HepG2 (cell line): Measurements from ENCODE around the gene VPS4A. TPM values are rescaled to one million over a fixed set of nuclear protein-coding genes. Genes with fewer than 3 reads are reported as not detected.

ENCODE experiments used
- ARID4A ChIP-seq: sonication (generic); formaldehyde crosslinking; IDR thresholded peaks from 2 replicates; pipeline ENCODE4 v1.5.0; 2020; ENCODE audit warnings: mild to moderate bottlenecking, missing genetic modification reagents, borderline replicate concordance
- E2F1 ChIP-seq: sonication (generic); formaldehyde crosslinking; IDR thresholded peaks from 2 replicates; pipeline ENCODE4 v1.5.0; 2020; ENCODE audit warnings: missing genetic modification reagents
- ELF4 ChIP-seq: sonication (generic); formaldehyde crosslinking; IDR thresholded peaks from 2 replicates; pipeline ENCODE4 v1.5.0; 2020; ENCODE audit warnings: missing genetic modification reagents, mild to moderate bottlenecking, moderate library complexity, borderline replicate concordance
- ELK4 ChIP-seq: sonication (generic); formaldehyde crosslinking; IDR thresholded peaks from 2 replicates; pipeline ENCODE4 v1.9.0; 2021; ENCODE audit warnings: missing genetic modification reagents, borderline replicate concordance
- FOXK1 ChIP-seq: sonication (generic); formaldehyde crosslinking; IDR thresholded peaks from 2 replicates; pipeline ENCODE4 v1.4.0; 2020; ENCODE audit warnings: low read depth, missing genetic modification reagents, borderline replicate concordance
- HCFC1 ChIP-seq: fragments of 150-350 bp; IDR thresholded peaks from 2 replicates; pipeline ENCODE4 v1.6.1; 2014; ENCODE audit warnings: low read depth, low read length
- HMG20B ChIP-seq: conservative IDR thresholded peaks from 2 replicates; pipeline ENCODE4 v1.6.1; 2016; ENCODE audit warnings: missing genetic modification reagents, missing compliant biosample characterization
- ISX ChIP-seq: sonication (generic); formaldehyde crosslinking; conservative IDR thresholded peaks from 2 replicates; pipeline ENCODE4 v1.5.0; 2020; ENCODE audit warnings: missing genetic modification reagents
- KDM6A ChIP-seq: IDR thresholded peaks from 2 replicates; pipeline ENCODE4 v1.6.1; 2016; ENCODE audit warnings: low read depth
- MYNN ChIP-seq: sonication (generic); formaldehyde crosslinking; IDR thresholded peaks from 2 replicates; pipeline ENCODE4 v1.4.0; 2020; ENCODE audit warnings: mild to moderate bottlenecking, low read depth, missing genetic modification reagents
- NFKBIZ ChIP-seq: IDR thresholded peaks from 2 replicates; pipeline ENCODE4 v1.6.1; 2018; ENCODE audit warnings: missing genetic modification reagents, missing compliant biosample characterization
- SRF ChIP-seq: IDR thresholded peaks from 2 replicates; pipeline ENCODE4 v1.6.1; 2011; ENCODE audit warnings: mild to moderate bottlenecking, low read depth, low read length, moderate library complexity
- SRSF4 ChIP-seq: fragments of 200-400 bp; formaldehyde crosslinking; IDR thresholded peaks from one replicate; pipeline ENCODE4 v1.6.1; 2018; ENCODE audit warnings: mild to moderate bottlenecking, low read depth, low read length, moderate library complexity; ENCODE audit not compliant: poor library complexity, severe bottlenecking
- TBX3 ChIP-seq: fragments of 450-650 bp; IDR thresholded peaks from 2 replicates; pipeline ENCODE4 v1.6.1; 2017; ENCODE audit warnings: antibody characterized with exemption, mild to moderate bottlenecking, inconsistent platforms, borderline replicate concordance
- TEAD3 ChIP-seq: optimal IDR thresholded peaks from 2 replicates; pipeline ENCODE3; 2016; ENCODE audit warnings: borderline replicate concordance
- ZBTB1 ChIP-seq: sonication (generic); formaldehyde crosslinking; IDR thresholded peaks from 2 replicates; pipeline ENCODE4 v1.4.0; 2020; ENCODE audit warnings: missing genetic modification reagents, borderline replicate concordance
- ZBTB21 ChIP-seq: sonication (generic); formaldehyde crosslinking; IDR thresholded peaks from 2 replicates; pipeline ENCODE4 v1.4.0; 2020; ENCODE audit warnings: missing genetic modification reagents
- ZFP1 ChIP-seq: IDR thresholded peaks from 2 replicates; pipeline ENCODE4 v1.6.1; 2016
- ZNF136 ChIP-seq: sonication (generic); formaldehyde crosslinking; IDR thresholded peaks from 2 replicates; pipeline ENCODE4 v1.8.1; 2022; ENCODE audit warnings: low read depth, mild to moderate bottlenecking, moderate library complexity, missing genetic modification reagents
- ZNF570 ChIP-seq: sonication (generic); formaldehyde crosslinking; IDR thresholded peaks from 2 replicates; pipeline ENCODE4 v1.4.0; 2020; ENCODE audit warnings: mild to moderate bottlenecking, missing genetic modification reagents, borderline replicate concordance
- ZNF777 ChIP-seq: sonication (generic); formaldehyde crosslinking; IDR thresholded peaks from 2 replicates; pipeline ENCODE4 v1.4.0; 2020; ENCODE audit warnings: missing genetic modification reagents
- ZNF784 ChIP-seq: sonication (generic); formaldehyde crosslinking; IDR thresholded peaks from 2 replicates; pipeline ENCODE4 v1.5.1; 2020; ENCODE audit warnings: missing genetic modification reagents, mild to moderate bottlenecking, borderline replicate concordance
- polyA plus RNA-seq, 8 experiments: library from polyadenylated mRNA; depleted of rRNA in 3 of 8; stranded (reverse) in 7 of 8; unstranded in 1 of 8; fragments of >200 nt; fragmentation: Illumina TruSeq in 4 of 8; extraction: Trizol in 4 of 8; gene quantifications; 2 replicates each; pipeline versions ENCODE4 v1.2.1 to v1.2.3, GENCODE V29; 2011 to 2016; ENCODE audit warnings: low read depth in 4 of 8, missing spikeins in 1 of 8, mixed read lengths in 1 of 8; ENCODE audit not compliant: insufficient read depth in 1 of 8
- total RNA-seq, 5 experiments: library from RNA; depleted of rRNA; stranded (reverse); fragments of >200 nt; fragmentation: Illumina TruSeq; extraction: Trizol; gene quantifications; 2 replicates each; pipeline ENCODE4 v1.2.3, GENCODE V29; 2016; ENCODE audit warnings: low read depth in 1 of 5

Gene VPS4A
- total and polyA plus RNA-seq, 2 of the 13 experiments (the other 11 are each of a cell fraction or from before 2014, with no cell fraction given) = 13.2 to 27.9 TPM

- no peak for TF ChIP-seq ELF4
- TF ChIP-seq ZFP1 (CRISPR knock-in tag) = peak; percentile 47; the same call in 1 of the 2 replicates
- TF ChIP-seq ZBTB1 = no peak
- peak; percentile 82; the same call in 1 of the 2 replicates for TF ChIP-seq MYNN (CRISPR knock-in tag)
- peak; percentile 89; the same call in 1 of the 2 replicates for TF ChIP-seq ZNF136 (CRISPR knock-in tag)
- peak; percentile 98 for TF ChIP-seq ARID4A (CRISPR knock-in tag)
- TF ChIP-seq ZNF777 (CRISPR knock-in tag) = peak; percentile 61
- TF ChIP-seq TBX3 = no peak
- peak; percentile 70; the same call in 1 of the 2 replicates for TF ChIP-seq ELK4 (CRISPR knock-in tag)
- peak; percentile 69; the same call in 1 of the 2 replicates for TF ChIP-seq E2F1 (CRISPR knock-in tag)
- peak; percentile 65; the same call in 1 of the 2 replicates for TF ChIP-seq SRF
- 0 out of 2 replicates have a peak, but pooled peaks have one; percentile 17 for TF ChIP-seq KDM6A
- peak; percentile 81 for TF ChIP-seq TEAD3
- TF ChIP-seq SRSF4 = no peak
- TF ChIP-seq HCFC1 = peak; percentile 75
- no peak for TF ChIP-seq ZNF570 (CRISPR knock-in tag)
- TF ChIP-seq FOXK1 (CRISPR knock-in tag) = peak; percentile 96
- TF ChIP-seq HMG20B (CRISPR knock-in tag) = peak; percentile 28
- no peak; the same call in 1 of the 2 replicates for TF ChIP-seq ISX (CRISPR knock-in tag)
- peak; percentile 43; the same call in 1 of the 2 replicates for TF ChIP-seq NFKBIZ (CRISPR knock-in tag)
- TF ChIP-seq ZBTB21 (CRISPR knock-in tag) = peak; percentile 74; the same call in 1 of the 2 replicates
- TF ChIP-seq ZNF784 = peak; percentile 81; the same call in 1 of the 2 replicates
These were observed 28.3 kb downstream of the VPS4A start, which contains the start of the genes COG8 and NIP7 (continued) for GRCh38 chr16:69339289-69340094.
